Eye (tissue), 1 donor: ENCODE data around the gene VEPH1.
A peak's percentile ranks its signal among the peaks of the same experiment; 100 is the strongest.

ENCODE experiments used
- DNase-seq: peaks from one replicate; pipeline ENCODE4 v3.0.0-alpha.2; 2015

Gene VEPH1

DNA sequence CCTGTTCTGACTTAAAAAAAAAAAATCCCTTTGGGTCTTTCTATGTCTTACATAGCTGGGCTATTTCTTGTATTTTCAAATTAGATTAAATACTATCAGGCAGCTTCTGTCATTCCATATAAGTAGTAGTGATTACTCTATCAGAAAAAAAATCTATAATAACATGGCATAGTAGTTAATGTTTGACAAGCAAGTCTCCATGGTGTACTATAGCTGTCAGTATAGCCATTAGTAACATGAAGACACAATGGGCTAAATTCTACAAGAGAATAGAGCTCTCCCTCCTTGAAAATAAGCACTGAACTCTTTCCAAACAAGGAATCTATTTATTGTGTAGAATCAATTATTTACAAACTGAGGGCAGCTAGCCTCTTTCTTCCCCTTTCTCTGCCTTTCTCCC is 19.4 kb upstream of the VEPH1 start:
- DNase-seq: no peak

DNA sequence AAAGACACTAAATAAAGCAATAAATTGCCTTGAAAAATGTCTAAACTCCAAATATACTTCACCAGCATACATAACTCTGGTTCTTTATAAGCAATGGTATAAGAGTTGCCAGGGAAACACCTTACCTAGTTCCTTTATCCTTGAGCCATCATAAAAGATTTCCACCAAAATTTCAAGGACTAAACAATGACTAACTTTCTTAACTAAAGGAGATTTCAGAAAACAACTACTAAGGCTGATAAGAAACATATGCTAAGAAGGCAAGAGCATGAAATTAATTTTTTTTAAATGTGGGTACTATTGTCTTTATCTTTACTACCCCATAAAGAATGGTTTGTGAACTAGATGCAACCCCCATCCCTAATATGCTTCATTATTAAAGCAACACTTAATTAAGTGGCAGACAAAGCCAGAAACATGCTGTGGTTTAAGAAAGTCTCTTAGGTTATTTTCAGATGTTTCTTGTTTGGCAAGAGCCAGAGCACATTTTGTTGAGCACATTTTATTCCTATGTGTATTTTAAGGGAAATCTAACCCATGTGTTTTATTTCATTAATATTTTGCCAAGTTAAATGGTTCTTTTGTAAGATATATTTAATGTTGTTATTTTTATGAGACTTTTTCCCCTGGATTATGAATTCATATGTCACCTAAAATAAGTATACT is 17.4 kb upstream of the VEPH1 start:
- DNase-seq: peak; percentile 41

DNA sequence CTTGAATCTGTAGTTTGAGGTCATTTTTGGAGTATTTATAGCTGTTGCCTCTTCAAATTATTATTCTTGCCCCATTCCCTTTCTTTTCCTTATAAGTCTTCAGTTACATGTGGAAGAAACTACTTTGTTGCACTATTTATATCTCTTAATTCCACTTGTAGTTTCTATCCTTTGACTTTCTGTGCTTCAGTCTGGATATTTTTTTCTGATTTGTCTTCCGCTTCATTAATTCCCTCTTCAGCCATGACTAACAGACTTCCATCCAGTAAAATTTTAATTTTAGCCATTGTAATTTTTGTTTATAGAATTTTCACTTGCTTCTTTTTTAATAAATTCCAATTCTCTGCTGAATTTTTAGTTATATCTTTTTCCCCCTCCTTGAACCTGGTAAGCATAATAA is 15.7 kb upstream of the VEPH1 start:
- no peak for DNase-seq

DNA sequence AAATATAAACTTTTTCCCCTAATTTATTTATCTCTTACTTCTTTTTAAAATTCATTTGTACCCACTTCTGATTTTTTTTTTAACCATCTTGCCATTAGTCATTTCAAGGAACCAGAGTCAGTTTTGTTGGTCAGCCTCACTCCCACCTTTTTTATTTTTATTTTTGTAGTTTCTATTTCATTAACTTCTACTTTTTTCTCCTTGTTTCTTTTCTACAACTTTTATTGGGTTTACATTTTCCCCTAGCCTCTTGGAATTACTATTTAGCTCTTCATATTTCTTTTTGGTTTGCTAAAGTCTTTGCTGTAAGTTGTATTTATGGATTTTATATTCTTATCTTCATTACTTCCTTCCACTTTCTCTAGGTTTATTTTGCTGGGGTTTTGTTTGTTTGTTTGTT is 13.7 kb upstream of the VEPH1 start:
- DNase-seq: no peak

DNA sequence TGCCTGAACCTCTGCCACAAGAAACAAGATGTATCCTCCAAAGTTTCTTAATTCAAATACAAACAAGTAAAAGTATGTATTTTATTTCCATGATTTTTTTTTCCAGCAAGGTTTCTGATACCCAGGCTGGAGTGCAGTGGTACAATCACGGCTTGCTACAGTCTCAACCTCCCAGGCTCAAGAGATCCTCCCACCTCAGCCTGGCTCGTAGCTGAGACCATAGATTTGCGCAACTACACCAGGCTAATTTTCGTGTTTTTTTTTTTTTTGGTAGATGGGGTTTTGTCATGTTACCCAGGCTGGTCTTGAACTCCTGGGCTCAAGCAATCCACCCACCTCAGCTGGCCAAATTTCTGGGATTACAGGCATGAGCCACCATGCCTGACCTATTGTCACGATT is 12.2 kb upstream of the VEPH1 start:
- no peak for DNase-seq

DNA sequence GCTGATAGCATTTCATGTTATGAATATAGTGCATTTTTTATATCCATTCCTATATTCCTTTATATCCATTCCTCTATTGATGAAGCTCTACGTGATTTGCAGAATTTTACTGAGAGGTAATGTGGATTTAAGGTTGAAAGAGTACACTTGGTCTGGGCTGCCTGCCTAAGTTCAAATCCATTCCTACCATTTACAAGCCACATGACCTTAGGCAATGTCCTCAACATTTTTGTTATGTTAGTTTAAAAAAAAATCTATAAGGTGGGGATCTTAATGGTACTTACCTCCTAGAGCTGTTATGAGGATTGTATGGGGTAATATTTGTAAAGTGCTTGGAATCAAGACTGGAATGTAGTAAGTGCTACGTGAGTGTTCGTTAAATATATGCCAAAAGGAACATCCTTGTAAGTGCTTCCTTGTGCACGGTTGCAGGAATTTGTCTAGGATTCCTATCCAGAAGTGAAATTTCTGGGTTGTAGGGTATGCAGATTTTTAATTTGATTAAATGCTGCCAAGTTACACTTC is 11.2 kb upstream of the VEPH1 start:
- DNase-seq: no peak

DNA sequence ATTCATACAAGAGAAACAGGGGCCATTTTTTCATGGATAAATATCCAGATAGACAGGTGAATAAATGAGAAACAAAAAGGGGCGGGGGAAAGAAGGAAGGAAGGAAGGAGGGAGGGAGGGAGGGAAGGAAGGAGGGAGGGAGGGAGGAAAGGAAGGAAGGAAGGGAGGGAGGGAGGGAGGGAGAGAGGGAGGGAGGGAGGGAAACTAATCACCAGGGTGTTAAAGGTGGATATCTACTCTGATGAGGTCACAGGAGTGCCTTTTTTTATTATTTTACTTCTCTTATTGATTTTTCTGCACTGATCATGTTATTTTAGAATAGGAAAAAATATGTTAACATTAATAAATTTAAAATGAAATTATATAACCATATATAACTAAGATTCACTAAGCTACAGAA is 10.4 kb upstream of the VEPH1 start:
- DNase-seq: no peak

DNA sequence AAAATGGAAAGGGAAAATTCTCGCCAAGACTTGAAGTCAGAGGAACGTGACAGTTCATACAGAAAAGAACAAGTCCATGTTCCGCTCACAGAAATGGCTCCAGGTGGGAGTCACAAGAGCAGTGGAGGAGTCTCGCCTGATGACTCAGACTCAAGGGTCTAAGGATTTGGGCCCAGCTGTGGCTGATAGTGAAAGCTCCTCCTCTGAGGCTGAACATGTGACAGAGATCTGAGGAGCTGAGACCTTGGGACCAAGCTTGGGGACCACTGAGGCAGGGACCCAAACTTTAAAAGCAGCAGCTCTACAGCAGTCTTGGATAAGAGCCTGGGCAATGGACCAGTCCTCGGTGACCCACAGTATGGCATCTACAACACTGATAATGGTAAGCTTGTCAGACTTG is 9.3 kb upstream of the VEPH1 start:
- no peak for DNase-seq

DNA sequence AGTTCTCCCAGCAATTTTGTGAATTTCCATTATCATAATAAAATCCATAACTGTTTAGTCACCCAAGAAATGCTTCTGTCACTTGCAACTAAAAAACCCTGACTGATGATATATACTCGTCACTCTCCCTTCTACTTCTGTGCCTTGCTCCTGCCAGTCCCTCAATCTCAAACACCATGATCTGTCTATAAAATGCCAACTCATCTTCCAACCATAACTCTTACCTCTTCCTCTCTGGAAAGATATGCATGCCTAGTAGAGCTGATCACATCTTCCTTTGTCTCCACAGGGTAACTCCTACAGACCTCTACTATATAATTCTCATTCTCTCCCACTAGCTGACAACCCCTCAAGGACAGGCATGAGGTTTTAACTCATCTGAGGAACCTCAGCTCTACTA is 5.2 kb upstream of the VEPH1 start:
- DNase-seq: no peak

DNA sequence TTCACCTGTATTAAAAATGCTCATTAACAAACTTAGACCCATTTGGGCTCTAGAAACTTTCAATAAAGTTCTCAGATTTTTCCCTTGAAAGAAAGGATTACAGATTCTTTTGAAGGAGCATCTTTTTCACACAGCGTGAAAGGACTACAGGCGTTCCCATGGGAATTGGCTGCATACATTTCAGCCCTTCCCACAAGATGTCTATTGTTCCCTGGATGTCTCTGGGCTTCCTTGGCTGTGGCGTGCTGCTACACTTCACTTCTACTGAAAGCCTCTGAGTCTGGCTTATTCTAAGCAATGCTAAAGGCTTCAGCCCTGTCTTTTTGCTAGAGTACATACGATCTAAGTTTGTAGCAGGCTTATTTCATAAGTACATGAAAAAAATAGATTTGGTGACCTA is 1.4 kb downstream of the VEPH1 start:
- peak; percentile 63 for DNase-seq

DNA sequence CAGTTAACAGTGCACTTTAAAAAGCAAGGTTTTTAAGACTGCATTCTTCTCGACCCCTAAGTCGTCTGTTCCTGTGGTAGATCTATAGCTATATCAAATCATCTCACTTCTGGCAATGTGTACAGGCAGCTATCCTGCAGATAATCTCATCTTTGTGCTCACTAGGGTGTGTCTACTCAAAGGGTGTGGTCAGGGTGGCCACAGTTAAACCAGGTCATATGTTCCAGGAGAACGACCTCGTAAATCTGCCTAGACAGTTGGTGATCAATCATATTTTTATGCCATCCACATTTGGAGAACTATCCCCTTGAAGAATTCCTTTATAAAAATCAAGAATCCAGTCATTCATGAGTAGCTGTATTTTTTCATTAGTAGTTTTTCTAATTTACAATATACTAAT is 3.0 kb downstream of the VEPH1 start:
- DNase-seq: peak; percentile 12

DNA sequence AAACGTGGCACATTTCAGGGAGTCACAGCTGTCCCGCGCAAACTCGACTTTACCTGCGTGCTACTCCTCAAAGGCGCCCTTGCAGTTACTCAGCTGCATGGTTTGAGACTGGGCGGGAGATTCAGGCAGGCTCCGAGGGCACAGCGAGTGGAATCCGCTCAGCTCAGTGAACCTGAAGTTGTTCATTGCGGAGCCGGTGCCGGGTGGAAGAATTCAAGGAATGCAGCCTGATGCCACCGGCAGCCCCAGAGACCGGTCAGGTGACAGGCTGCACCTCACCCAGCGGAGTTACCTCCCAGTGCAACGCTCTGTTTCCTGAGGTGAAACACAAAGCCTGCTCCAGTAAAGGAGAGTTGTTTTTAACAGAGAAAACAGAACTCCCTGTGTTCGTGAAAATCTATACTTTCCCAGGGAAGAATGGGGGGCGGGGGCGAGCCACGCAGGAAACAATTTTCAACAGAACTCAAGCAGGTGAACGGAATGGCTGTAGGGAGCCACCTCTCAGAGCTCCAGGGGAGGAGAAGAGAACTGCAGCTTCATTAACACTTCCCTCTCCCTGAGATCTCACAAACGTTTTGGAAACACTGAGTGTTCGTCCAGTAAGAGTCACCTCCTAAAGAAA is 3.8 kb downstream of the VEPH1 start:
- peak; percentile 80 for DNase-seq

DNA sequence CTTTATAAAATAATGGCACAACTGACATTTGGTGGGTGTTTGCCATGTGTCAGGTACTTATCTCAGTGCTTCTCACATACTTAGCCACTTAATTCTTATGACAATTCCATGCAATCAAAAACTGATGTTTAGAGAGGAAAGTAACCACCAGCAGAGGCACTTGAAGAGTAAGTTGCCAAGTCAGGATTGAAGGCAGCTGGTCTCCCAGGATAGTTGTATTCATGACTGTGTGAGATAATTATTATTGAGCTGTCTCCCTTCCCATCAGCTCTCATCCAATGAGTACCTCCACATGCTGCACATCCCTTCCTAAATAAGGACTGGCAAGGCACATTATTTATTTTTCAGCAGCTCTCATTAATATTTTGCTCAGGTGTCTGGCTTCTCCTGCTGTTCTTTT is 4.8 kb downstream of the VEPH1 start:
- DNase-seq: peak; percentile 14

DNA sequence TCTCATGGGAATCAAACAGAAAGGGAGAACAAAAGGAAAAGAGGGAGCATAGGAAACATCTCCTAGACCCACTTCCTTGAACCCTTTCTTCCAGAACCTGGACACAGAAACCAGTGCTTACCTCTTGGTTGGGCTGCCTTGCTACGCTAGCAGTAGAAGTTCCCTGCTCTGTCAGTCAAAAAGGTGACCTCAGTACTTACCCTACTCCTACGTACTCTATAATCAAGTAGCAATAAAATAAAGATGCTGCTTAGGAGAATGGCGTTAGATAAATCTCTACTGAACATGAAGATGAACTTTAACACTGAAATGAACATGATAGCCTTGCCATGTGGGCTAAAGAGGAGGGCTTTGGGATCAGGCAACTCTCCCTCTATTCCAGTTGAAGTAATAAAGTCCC is 7.4 kb downstream of the VEPH1 start:
- DNase-seq: no peak

DNA sequence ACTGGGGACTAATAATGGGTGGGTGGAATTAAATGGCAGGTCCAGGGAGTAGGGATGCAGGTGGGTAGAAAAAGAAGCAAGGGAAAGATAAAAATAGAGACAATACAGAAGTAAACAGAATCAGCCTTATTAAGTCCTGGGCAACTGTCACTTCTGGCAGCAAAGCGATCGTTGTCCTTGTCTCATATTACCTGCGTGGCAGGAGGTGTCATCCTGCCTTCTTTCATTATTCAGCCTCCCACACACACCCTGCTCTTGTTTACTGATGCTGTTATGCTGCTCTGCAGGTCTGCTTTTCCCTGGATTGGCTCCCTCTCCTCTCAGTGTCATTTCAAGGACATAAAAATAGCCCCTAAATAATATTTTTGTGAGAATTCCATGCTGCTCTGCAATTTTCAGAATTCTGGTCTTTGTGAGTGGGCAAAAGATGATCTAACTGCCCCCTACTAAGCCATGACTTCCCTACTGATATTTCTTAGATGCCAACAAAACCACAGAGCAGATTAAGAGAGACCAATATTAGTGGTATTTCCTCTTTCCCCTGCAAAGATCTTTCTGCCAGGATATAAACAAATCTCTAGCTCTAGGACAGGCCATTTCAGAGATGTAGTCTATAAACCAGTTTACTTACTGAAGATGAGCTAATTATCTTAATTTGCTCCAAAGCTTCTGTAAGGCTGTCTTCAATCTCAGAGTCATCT is 8.5 kb downstream of the VEPH1 start:
- DNase-seq: no peak

DNA sequence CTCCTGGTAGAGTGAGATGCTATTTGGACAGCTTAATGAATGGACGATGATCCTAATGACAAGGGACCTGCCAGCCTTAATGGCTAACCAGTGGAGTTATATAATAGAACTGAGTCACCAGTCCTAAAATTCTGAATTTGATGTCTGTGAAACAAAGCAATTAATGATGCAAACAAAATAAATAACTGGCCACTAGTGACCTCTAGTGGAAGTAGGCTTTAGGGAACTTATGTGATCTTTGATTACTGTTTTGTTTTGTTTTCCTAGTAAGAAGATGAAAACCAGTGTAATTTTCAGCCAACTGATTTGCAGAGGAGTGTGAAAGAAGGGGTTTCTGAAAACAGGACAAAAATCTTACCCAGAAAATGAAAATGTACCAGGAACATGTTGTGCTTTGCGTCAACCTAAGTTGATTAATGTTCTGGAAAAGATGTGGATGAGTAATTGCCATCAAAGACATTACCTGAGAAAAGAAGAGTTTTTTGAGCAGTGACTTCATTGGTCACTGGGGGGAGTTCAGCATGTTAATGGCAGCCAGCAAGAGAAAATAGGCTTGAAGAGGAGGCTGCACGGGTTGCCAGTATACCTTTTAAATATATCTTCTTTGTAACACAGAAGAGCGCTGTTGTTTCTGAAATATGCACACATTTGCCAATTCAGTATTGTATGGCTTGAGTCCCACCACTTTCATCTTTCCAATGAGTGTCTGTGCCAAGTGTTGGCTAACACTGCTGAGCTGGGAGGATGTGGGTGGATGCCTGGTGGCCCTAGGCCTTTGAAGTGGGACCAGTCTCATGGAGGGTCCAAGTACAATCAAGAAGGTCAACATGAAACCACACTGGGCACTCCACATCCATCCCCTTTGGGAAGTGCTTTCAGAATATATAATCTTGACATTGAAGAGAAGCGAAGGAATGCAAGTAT is 9.3 kb downstream of the VEPH1 start:
- DNase-seq: peak; percentile 84

DNA sequence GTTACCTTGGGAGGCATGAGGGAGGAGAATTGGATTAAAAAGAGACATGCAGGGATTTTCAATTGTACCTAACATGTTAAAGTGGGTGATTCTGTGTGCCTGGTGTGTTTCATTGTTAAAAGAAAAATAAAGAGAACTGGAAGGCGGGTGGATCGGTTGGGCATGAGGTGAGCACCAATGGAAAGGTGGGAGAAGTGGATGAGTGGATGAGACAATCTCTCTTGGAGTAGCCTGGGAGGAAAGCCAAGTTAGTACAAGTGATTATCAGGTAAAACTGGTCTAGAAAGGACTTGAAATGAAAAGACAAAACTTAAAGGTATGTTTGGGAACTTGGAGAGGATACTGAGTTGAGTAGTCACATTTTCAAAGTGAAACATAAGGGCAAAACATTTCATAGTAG is 12.1 kb downstream of the VEPH1 start:
- no peak for DNase-seq

DNA sequence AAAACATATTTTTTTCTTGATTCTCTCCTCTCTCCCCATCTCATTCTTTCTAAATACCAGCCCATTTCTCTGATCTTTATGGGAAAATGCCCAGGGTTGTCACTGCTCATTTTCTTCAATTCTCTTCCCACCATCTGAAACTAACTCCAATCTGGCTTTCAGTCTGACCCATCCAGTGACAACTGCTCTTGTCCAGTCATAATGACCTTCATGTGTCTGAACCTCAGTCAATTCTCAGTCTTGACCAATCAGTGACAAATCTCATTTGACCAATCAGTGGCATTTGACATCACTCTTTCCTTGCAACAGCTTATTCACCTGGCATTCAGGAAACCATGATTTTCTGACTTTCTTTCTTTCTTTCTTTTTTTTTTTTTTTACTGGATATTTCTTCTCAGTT is 15.1 kb downstream of the VEPH1 start:
- DNase-seq: no peak

DNA sequence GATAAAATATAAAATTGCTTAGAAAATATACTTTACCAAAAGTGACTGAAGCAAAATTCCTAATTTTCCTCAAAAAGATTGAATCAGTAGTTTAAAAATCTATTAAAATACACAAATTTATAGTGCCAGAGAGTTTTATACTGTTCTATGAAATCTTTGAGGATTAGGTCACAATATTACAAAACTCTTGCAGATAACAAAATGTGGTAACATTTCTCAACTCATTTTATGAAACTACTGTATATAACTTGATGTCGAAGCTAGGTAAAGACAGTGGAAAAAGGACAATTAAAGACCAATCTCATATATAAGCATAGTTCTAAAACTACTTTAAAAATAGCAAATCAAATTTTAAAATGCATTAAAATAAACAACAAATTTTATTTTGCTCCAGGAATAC is 15.9 kb downstream of the VEPH1 start:
- DNase-seq: no peak

DNA sequence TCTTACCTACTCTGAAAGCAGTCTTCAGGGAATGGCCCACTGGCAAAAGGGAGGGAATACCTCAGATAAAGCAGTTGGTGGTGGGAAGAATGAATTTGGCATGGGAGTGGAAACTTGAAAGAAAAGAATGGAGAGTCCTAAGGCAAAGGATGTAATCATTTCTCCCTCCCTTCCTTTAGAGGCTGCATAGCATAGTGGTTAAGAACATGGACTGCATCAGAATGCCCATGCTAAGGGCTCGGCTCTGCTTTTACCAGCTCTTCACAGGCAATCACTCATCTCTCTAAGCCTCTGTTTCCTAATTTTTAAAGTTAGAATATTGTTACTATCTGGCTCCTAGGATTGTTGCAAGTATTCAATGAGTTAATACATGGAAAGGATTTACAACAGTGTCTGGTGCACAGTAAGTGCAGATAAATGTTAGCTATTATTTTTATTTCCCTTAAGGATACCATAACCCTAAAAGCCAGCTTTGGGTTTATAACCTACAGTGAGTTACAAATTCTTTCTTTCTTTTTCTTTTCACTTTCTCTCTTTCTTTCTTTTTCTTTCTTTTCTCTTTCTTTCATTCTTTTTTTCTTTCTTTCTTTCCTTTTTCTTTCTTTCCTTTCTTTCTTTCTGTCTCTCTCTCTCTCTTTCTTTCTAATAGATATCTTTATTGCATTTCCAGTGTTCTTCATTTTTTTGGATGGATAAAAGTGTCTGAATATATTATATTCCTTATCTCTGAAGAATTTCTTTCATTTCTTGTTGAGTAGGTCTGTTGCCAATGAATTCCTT is 23.6 kb downstream of the VEPH1 start:
- no peak for DNase-seq

DNA sequence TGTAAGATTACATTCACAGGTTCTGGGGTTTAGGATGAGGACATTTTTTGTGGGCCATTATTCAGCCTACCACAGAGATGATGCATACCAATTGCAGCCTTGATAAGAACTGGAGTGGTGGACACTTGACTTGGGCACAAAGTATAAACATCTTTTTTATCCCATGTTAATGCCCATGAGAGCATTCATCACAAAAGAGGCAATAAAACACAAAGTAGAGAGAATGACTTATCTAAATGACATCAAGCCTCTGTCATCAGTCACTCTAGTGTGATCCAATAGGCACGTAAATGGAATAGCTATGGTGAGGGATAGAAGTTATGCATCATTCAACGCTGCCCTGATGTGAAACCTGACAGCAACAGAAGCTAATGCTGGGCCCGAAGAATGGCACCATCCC is 25.8 kb downstream of the VEPH1 start:
- no peak for DNase-seq

DNA sequence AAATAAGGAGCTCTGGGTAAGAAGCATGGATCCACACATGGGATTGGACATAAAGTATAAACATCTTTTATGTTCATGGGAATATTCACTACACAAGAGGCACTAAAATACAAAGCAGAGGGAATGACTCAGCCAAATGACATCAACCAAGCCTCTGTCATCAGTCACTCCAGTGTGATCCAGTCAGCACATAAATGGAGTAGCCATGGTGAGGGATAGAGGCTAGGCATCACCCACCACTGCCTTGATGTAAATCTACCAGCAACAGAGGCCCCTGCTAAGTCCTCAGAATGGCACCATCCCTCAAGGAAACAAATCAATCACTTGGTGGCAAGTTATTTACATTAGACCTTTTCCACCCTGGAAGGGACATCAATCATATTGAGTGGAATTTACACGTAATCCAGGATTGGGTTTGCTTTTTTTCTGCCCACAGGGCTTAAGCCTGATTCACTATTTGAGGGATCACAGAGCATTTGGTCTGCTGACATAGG is 27.2 kb downstream of the VEPH1 start:
- no peak for DNase-seq
